ENCODE measurements around the gene UMOD. TPM values are rescaled to one million over a fixed set of nuclear protein-coding genes. Genes with fewer than 3 reads are reported as not detected.

UMOD gene
- total and polyA plus RNA-seq, 9 of the 15 experiments (the other 6 are each of a cell fraction or from before 2014, with no cell fraction given), result not detected

- no peak overlapping the region for H3K27ac ChIP-seq (ENCODE audit: extremely low read depth, low read depth, low read length)
- H3K79me2 ChIP-seq (ENCODE audit: control insufficient read depth, insufficient read depth, low read length), result no peaks in the 10 kb centered on the region
- H4K20me1 ChIP-seq (replicated peaks; ENCODE audit: control insufficient read depth, insufficient read depth, low read length), result peaks cover 3% of the 10 kb centered on the region; the same call in 1 of the 2 replicates
- ChIA-PET POLR2A (no interaction called here), CTCF (ENCODE audit: low intra/inter-chr PET ratio) (no interaction called here)
- H3K9me1 ChIP-seq (ENCODE audit: control insufficient read depth, insufficient read depth, low read length), result no peaks in the 10 kb centered on the region
- no peaks in the 10 kb centered on the region for H3K4me1 ChIP-seq (replicated peaks in 1 of 2; ENCODE audit: control insufficient read depth in 2 of 2, insufficient read depth in 2 of 2, low read length in 2 of 2)
- H3K4me2 ChIP-seq (ENCODE audit: insufficient read depth, low read length), result no peak overlapping the region
- no peak for ATAC-seq
- in situ Hi-C loops (cut with MboI), result no loop called here
- TF ChIP-seq KDM2B (CRISPR knock-in tag; IDR thresholded peaks at IDR 0.05) (no peak), KLF13 (tag; IDR thresholded peaks at IDR 0.05; ENCODE audit: borderline replicate concordance, low read depth) (no peak), ILF3 (IDR thresholded peaks at IDR 0.05; ENCODE audit: borderline replicate concordance) (no peak), RFX1 (IDR thresholded peaks at IDR 0.05) (no peak), ZBTB26 (CRISPR knock-in tag; IDR thresholded peaks at IDR 0.05) (no peak), MIER1 (IDR thresholded peaks at IDR 0.05; ENCODE audit: low read depth) (no peak)
- no peak for DNase-seq (ENCODE audit: extremely low read depth in 1 of 4, low spot score in 3 of 4)
- BruUV-seq (replicated peaks), result no TSS peak
- no peaks in the 10 kb centered on the region for H3K9me3 ChIP-seq (replicated peaks; ENCODE audit: control insufficient read depth, insufficient read depth, low read depth, low read length)
- intact Hi-C loops (cut with micrococcal nuclease), result no loop called here
- H3K4me3 ChIP-seq, result no peak overlapping the region
- H2AFZ ChIP-seq (ENCODE audit: low read depth, low read length), result no peak overlapping the region
- WGBS (ENCODE audit: insufficient coverage, low coverage, missing lambda C conversion rate), result 1% methylated on average over 7 of the region's 8 CpGs
- FAIRE-seq, result no peak
- no peaks in the 10 kb centered on the region for H3K27me3 ChIP-seq (ENCODE audit: control insufficient read depth in 2 of 2, insufficient read depth in 2 of 2, low read length in 2 of 2)
- H3K9ac ChIP-seq (ENCODE audit: insufficient read depth in 1 of 2, low read depth in 2 of 2, low read length in 2 of 2), result no peak overlapping the region
- no peaks in the 10 kb centered on the region for H3K36me3 ChIP-seq (ENCODE audit: control insufficient read depth, insufficient read depth, low read length)
Observed at GRCh38 chr16:20317117-20317516, 35.4 kb downstream of the UMOD start.
